HepG2 (cell line): ENCODE measurements around the gene MBD3L3. TPM values are rescaled to one million over a fixed set of nuclear protein-coding genes. Genes with fewer than 3 reads are reported as not detected.

Source experiments
- ATRX ChIP-seq: sonication (generic); formaldehyde crosslinking; IDR thresholded peaks from 2 replicates; pipeline ENCODE4 v1.4.0; 2020; ENCODE audit warnings: missing genetic modification reagents, borderline replicate concordance
- FIP1L1 ChIP-seq: fragments of 200-400 bp; formaldehyde crosslinking; IDR thresholded peaks from 2 replicates; pipeline ENCODE4 v1.6.1; 2018; ENCODE audit warnings: low read depth, mild to moderate bottlenecking, low read length, moderate library complexity, borderline replicate concordance; ENCODE audit not compliant: insufficient read depth
- KAT8 ChIP-seq: IDR thresholded peaks from 2 replicates; pipeline ENCODE4 v1.6.1; 2016; ENCODE audit warnings: missing genetic modification reagents, missing compliant biosample characterization
- KDM2A ChIP-seq: sonication (generic); formaldehyde crosslinking; IDR thresholded peaks from 2 replicates; pipeline ENCODE4 v1.4.0; 2020; ENCODE audit warnings: low read depth, missing genetic modification reagents, borderline replicate concordance
- MED13 ChIP-seq: sonication (generic); formaldehyde crosslinking; IDR thresholded peaks from 2 replicates; pipeline ENCODE4 v1.5.0; 2020; ENCODE audit warnings: missing genetic modification reagents
- YEATS4 ChIP-seq: sonication (generic); formaldehyde crosslinking; IDR thresholded peaks from 2 replicates; pipeline ENCODE4 v1.4.0; 2020; ENCODE audit warnings: missing genetic modification reagents, borderline replicate concordance
- ZNF101 ChIP-seq: sonication (generic); formaldehyde crosslinking; IDR thresholded peaks from 2 replicates; pipeline ENCODE4 v1.4.0; 2020; ENCODE audit warnings: mild to moderate bottlenecking, low read depth, missing genetic modification reagents, borderline replicate concordance
- ZNF326 ChIP-seq: sonication (generic); formaldehyde crosslinking; IDR thresholded peaks from 2 replicates; pipeline ENCODE4 v1.4.0; 2020; ENCODE audit warnings: missing genetic modification reagents, borderline replicate concordance
- ZNF605 ChIP-seq: sonication (generic); formaldehyde crosslinking; IDR thresholded peaks from 2 replicates; pipeline ENCODE4 v1.8.0; 2022; ENCODE audit warnings: mild to moderate bottlenecking, missing genetic modification reagents
- polyA plus RNA-seq, 8 experiments: library from polyadenylated mRNA; depleted of rRNA in 3 of 8; stranded (reverse) in 7 of 8; unstranded in 1 of 8; fragments of >200 nt; fragmentation: Illumina TruSeq in 4 of 8; extraction: Trizol in 4 of 8; gene quantifications; 2 replicates each; pipeline versions ENCODE4 v1.2.1 to v1.2.3, GENCODE V29; 2011 to 2016; ENCODE audit warnings: low read depth in 4 of 8, missing spikeins in 1 of 8, mixed read lengths in 1 of 8; ENCODE audit not compliant: insufficient read depth in 1 of 8
- total RNA-seq, 5 experiments: library from RNA; depleted of rRNA; stranded (reverse); fragments of >200 nt; fragmentation: Illumina TruSeq; extraction: Trizol; gene quantifications; 2 replicates each; pipeline ENCODE4 v1.2.3, GENCODE V29; 2016; ENCODE audit warnings: low read depth in 1 of 5
- TF ChIP-seq, protein P1 (sequence below): sonication (generic); formaldehyde crosslinking; IDR thresholded peaks from 2 replicates; pipeline ENCODE4 v1.5.1; 2020; ENCODE audit warnings: mild to moderate bottlenecking, missing genetic modification reagents, moderate library complexity
- TF ChIP-seq, protein P2 (sequence below): sonication (generic); formaldehyde crosslinking; IDR thresholded peaks from 2 replicates; pipeline ENCODE4 v1.4.0; 2020; ENCODE audit warnings: missing genetic modification reagents
- TF ChIP-seq, protein P3 (sequence below): sonication (generic); formaldehyde crosslinking; IDR thresholded peaks from 2 replicates; pipeline ENCODE4 v1.8.1; 2023; ENCODE audit warnings: mild to moderate bottlenecking, moderate library complexity, missing genetic modification reagents
- TF ChIP-seq, protein P4 (sequence below): sonication (generic); formaldehyde crosslinking; IDR thresholded peaks from 2 replicates; pipeline ENCODE4 v1.5.0; 2020; ENCODE audit warnings: missing genetic modification reagents
- TF ChIP-seq, protein P5 (sequence below): sonication (generic); formaldehyde crosslinking; IDR thresholded peaks from 2 replicates; pipeline ENCODE4 v1.5.1; 2020; ENCODE audit warnings: mild to moderate bottlenecking, missing genetic modification reagents, moderate library complexity

The MBD3L3 gene
- total and polyA plus RNA-seq, 2 of the 13 experiments (the other 11 are each of a cell fraction or from before 2014, with no cell fraction given), result not detected

DNA sequence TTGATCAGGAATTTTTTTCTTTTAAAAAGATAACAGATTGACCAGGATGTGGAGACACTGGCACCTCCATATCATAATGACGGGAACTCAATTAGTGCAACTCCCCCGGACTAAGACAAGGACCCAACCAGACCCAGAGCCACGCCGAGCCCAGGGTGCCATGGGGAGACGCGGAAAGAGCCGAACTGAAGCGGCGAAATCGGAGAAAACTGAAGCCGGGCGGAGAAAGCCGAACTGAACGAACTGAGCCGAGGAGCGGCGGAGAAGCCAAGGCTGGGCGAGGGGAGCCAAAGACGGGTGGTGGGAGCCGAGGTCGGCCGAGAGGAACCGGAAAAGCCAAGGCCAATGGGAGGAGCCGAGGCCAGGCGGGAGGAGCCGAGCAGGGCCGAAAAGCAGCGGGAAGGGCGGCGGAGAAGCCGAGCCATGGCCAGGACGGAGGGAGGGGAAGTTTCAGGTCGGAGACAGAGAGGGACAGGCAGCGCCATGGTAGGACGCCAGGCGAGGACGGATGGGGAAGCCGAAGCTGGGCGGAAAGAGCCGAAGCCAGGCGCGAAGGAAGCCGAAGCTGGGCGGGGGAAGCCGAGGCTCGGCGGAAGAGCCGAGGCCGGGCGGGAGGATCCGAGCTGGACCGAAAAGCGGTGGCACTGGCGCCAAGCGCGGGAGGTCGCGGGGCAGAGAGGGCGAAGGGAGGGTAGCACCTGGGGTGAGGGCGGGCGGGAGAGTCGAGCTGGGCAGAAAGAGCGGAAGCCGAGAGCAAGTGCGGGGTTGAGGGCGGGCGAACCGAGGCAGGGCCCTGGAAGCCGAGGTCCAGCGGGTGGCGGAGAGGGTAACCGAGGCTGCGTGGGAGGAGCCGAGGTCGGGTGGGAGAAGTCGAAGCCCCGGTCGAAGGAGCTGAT lies 40.5 kb upstream of the MBD3L3 start (continued):
- TF ChIP-seq, protein P1, sequence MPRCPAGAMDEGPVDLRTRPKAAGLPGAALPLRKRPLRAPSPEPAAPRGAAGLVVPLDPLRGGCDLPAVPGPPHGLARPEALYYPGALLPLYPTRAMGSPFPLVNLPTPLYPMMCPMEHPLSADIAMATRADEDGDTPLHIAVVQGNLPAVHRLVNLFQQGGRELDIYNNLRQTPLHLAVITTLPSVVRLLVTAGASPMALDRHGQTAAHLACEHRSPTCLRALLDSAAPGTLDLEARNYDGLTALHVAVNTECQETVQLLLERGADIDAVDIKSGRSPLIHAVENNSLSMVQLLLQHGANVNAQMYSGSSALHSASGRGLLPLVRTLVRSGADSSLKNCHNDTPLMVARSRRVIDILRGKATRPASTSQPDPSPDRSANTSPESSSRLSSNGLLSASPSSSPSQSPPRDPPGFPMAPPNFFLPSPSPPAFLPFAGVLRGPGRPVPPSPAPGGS (CRISPR knock-in tag), result no peak
- TF ChIP-seq KAT8 (peak; percentile 67; the same call in 1 of the 2 replicates), ZNF605 (CRISPR knock-in tag) (peak; percentile 64; the same call in 1 of the 2 replicates), ZNF326 (no peak), FIP1L1 (no peak), KDM2A (CRISPR knock-in tag) (peak; percentile 56; the same call in 1 of the 2 replicates), MED13 (CRISPR knock-in tag) (no peak), ATRX (CRISPR knock-in tag) (no peak), YEATS4 (CRISPR knock-in tag) (no peak), ZNF101 (CRISPR knock-in tag) (no peak)
- TF ChIP-seq, protein P2, sequence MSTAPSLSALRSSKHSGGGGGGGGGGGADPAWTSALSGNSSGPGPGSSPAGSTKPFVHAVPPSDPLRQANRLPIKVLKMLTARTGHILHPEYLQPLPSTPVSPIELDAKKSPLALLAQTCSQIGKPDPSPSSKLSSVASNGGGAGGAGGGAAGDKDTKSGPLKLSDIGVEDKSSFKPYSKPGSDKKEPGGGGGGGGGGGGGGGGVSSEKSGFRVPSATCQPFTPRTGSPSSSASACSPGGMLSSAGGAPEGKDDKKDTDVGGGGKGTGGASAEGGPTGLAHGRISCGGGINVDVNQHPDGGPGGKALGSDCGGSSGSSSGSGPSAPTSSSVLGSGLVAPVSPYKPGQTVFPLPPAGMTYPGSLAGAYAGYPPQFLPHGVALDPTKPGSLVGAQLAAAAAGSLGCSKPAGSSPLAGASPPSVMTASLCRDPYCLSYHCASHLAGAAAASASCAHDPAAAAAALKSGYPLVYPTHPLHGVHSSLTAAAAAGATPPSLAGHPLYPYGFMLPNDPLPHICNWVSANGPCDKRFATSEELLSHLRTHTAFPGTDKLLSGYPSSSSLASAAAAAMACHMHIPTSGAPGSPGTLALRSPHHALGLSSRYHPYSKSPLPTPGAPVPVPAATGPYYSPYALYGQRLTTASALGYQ (CRISPR knock-in tag), result no peak
- TF ChIP-seq, protein P3, sequence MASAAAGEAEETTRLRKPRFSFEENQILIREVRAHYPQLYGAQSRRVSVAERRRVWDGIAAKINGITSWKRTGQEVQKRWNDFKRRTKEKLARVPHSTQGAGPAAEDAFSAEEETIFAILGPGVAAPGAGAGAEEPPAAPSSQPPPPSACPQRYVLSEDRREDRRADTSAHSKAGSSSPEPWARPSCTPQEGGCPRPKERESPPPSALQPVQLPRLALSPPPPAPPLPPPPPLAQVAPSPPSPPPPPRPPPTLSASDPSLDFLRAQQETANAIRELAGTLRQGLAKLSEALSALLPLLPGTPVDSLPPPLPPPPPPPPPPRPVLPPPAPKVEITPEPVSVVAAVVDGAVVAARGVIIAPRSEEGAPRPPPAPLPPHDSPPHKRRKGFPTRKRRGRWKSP (CRISPR knock-in tag), result peak; percentile 69; the same call in 1 of the 2 replicates
- TF ChIP-seq, protein P4, sequence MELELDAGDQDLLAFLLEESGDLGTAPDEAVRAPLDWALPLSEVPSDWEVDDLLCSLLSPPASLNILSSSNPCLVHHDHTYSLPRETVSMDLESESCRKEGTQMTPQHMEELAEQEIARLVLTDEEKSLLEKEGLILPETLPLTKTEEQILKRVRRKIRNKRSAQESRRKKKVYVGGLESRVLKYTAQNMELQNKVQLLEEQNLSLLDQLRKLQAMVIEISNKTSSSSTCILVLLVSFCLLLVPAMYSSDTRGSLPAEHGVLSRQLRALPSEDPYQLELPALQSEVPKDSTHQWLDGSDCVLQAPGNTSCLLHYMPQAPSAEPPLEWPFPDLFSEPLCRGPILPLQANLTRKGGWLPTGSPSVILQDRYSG (CRISPR knock-in tag), result no peak
- TF ChIP-seq, protein P5, sequence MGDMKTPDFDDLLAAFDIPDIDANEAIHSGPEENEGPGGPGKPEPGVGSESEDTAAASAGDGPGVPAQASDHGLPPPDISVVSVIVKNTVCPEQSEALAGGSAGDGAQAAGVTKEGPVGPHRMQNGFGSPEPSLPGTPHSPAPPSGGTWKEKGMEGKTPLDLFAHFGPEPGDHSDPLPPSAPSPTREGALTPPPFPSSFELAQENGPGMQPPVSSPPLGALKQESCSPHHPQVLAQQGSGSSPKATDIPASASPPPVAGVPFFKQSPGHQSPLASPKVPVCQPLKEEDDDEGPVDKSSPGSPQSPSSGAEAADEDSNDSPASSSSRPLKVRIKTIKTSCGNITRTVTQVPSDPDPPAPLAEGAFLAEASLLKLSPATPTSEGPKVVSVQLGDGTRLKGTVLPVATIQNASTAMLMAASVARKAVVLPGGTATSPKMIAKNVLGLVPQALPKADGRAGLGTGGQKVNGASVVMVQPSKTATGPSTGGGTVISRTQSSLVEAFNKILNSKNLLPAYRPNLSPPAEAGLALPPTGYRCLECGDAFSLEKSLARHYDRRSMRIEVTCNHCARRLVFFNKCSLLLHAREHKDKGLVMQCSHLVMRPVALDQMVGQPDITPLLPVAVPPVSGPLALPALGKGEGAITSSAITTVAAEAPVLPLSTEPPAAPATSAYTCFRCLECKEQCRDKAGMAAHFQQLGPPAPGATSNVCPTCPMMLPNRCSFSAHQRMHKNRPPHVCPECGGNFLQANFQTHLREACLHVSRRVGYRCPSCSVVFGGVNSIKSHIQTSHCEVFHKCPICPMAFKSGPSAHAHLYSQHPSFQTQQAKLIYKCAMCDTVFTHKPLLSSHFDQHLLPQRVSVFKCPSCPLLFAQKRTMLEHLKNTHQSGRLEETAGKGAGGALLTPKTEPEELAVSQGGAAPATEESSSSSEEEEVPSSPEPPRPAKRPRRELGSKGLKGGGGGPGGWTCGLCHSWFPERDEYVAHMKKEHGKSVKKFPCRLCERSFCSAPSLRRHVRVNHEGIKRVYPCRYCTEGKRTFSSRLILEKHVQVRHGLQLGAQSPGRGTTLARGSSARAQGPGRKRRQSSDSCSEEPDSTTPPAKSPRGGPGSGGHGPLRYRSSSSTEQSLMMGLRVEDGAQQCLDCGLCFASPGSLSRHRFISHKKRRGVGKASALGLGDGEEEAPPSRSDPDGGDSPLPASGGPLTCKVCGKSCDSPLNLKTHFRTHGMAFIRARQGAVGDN, result peak; percentile 89
